Stomach (tissue), 4 donors: ENCODE data around the gene EFCAB13.

Experiments
- EP300 ChIP-seq: sonication (generic); formaldehyde crosslinking; IDR thresholded peaks from one replicate; pipeline ENCODE4 v1.6.1; 2017; ENCODE audit warnings: antibody characterized with exemption
- POLR2A ChIP-seq, 4 donors: fragments of 450-650 bp; IDR thresholded peaks; one replicate each; pipeline ENCODE4 v1.6.1; 2016; ENCODE audit warnings: antibody characterized with exemption in 4 of 4, control low read depth in 2 of 4, mild to moderate bottlenecking in 1 of 4, moderate library complexity in 1 of 4
- TF ChIP-seq, protein P1 (sequence below), 7 experiments: fragments of 450-650 bp in 4 of 7; fragments of 200-600 bp in 3 of 7; sonication (generic) in 3 of 7; IDR thresholded peaks; one replicate each; pipeline ENCODE4 v1.5.1; 2016 to 2019; ENCODE audit warnings: antibody characterized with exemption in 7 of 7, control low read depth in 2 of 7, mild to moderate bottlenecking in 1 of 7

DNA sequence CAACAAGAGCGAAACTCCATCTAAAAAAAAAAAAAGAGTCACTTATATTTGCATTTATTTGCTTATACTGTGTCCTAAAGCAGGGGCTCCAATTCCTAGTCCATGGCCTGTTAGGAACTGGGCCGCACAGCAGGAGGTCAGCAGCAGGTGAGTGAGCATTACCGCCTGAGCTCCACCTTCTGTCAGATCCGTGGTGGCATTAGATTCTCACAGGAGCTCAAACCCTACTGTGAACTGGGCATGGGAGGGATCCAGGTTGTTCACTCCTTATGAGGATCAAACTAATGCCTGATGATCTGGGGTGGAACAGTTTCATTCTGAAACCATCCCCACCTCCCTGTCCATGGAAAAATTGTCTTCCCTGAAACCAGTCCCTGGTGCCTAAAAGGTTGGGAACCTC lies 45.2 kb upstream of the EFCAB13 start:
- TF ChIP-seq, protein P1, sequence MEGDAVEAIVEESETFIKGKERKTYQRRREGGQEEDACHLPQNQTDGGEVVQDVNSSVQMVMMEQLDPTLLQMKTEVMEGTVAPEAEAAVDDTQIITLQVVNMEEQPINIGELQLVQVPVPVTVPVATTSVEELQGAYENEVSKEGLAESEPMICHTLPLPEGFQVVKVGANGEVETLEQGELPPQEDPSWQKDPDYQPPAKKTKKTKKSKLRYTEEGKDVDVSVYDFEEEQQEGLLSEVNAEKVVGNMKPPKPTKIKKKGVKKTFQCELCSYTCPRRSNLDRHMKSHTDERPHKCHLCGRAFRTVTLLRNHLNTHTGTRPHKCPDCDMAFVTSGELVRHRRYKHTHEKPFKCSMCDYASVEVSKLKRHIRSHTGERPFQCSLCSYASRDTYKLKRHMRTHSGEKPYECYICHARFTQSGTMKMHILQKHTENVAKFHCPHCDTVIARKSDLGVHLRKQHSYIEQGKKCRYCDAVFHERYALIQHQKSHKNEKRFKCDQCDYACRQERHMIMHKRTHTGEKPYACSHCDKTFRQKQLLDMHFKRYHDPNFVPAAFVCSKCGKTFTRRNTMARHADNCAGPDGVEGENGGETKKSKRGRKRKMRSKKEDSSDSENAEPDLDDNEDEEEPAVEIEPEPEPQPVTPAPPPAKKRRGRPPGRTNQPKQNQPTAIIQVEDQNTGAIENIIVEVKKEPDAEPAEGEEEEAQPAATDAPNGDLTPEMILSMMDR (IDR thresholded peaks at IDR 0.05): no peak
- TF ChIP-seq POLR2A (IDR thresholded peaks at IDR 0.05) (no peak), EP300 (no peak)
